Stimulated activated CD4-positive, alpha-beta T cell treated with anti-CD3 and anti-CD28 coated beads, Interleukin-12 subunit alpha, Interleukin-12 subunit beta, amount 100 ng/mL, for 4 hours (primary cell): ENCODE results near the gene RSBN1.
"Not testable (repeated sequence)": the region's sequence is repeated elsewhere in the genome, so short reads cannot be mapped to it uniquely, and the experiment has no call there.

Experiments
- DNase-seq: peaks from one replicate; pipeline ENCODE4 v3.0.0-alpha.2; 2020

The RSBN1 gene

DNA sequence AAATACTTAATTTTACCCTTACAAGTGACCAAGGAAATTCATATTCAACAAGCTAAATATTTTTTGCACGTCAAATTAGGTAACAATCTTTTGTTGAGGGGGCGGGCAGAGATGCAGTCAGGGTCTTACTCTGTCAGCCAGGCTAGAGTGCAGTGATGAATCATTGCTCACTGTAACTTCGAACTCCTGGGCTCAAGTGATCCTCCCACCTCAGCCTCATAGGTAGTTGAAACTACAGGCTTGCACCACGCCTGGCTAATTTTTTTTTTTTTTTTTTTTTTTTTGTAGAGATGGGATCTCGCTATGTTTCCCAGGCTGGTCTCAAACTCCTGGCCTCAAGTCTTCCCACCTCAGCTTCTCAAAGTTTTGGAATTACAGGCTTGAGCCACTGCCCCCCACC lies 79.5 kb downstream of the RSBN1 start:
- no peak for DNase-seq

DNA sequence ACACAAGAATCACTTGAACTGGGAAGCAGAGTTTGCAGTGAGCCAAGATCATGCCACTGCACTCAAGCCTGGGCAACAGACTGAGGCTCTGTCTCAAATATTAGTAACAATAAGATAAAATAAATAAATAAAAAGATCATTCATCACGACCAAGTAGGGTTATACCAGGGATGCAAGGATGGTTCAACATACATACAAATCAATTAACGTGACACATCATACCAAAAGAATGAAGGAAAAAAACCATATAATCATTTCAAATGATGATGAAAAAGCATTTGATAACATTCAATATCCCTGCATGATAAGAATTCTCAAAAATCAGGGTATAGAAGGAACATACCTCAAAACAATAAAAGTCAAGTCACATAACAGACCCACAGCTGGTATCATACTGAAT lies 91.3 kb downstream of the RSBN1 start:
- DNase-seq: no peak

DNA sequence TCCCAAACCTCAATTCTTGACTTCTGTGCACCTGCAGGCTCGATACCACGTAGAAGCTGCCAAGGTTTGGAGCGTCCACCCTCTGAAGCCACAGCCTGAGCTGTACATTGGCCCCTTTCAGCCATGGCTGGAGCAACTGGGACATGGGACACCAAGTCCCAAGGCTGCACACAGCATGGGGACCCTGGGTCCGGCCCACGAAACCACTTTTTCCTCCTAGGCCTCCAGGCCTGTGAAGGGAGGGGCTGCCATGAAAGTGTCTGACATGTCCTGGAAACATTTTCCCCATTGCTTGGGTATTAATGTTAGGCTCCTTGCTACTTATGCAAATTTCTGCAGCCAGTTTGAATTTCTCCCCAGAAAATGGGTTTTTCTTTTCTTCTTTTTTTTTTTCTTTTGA lies 93.7 kb downstream of the RSBN1 start:
- not testable (repeated sequence) for DNase-seq

DNA sequence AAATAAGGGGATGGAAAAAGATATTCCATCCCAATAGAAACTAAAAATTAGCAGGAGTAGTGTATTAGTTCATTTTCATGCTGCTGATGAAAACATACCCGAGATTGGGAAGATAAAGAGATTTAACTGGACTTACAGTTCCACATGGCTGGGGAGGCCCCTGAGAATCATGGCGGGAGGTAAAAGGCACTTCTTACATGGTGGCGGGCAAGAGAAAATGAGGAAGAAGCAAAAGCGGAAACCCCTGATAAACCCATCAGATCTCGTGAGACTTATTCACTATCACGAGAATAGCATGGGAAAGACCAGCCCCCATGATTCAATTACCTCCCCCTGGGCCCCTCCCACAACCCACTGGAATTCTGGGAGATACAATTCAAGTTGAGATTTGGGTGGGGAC lies 94.8 kb downstream of the RSBN1 start:
- not testable (repeated sequence) for DNase-seq

DNA sequence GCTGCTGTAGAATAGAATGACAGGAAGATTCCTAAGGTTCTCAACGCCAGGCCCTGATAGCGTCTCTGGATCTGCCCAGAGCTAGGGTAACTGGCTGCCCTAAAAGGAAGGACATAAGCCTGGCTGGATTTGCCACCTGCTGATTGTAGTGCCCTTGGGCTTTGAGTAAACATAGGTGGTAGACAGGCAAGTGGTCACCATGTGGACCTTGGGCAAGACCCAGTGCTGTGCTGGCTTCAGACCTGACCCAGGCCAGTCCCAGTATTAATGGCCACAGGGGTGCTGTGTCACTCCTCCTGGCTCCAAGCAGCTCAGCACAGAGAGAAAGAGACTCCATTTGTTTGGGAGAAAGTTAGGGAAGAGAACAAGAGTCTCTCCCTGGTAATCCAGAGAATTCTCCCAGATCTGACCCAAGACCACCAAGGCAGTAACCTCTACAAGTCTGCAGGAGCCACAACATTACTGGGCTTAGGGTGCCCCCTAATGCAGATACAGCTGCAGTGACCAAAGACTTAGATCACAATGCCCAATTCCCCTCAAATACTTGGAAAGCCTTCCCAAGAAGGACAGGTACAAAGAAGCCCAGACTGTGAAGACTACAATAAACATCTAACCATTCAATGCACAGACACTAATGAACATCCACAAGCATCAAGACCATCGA lies 97.5 kb downstream of the RSBN1 start:
- no peak for DNase-seq
